GM19372 (cell line): Measurements from ENCODE around the gene LIN37.
"Not testable (repeated sequence)": the region's sequence is repeated elsewhere in the genome, so short reads cannot be mapped to it uniquely, and the experiment has no call there.

Experiments used
- ATAC-seq: cut with Tn5 transposase; IDR thresholded peaks from one replicate; pipeline ENCODE4 v1.9.1; 2021; ENCODE audit warnings: mild to moderate bottlenecking, low read depth, moderate library complexity; ENCODE audit not compliant: unreplicated experiment

The LIN37 gene

DNA sequence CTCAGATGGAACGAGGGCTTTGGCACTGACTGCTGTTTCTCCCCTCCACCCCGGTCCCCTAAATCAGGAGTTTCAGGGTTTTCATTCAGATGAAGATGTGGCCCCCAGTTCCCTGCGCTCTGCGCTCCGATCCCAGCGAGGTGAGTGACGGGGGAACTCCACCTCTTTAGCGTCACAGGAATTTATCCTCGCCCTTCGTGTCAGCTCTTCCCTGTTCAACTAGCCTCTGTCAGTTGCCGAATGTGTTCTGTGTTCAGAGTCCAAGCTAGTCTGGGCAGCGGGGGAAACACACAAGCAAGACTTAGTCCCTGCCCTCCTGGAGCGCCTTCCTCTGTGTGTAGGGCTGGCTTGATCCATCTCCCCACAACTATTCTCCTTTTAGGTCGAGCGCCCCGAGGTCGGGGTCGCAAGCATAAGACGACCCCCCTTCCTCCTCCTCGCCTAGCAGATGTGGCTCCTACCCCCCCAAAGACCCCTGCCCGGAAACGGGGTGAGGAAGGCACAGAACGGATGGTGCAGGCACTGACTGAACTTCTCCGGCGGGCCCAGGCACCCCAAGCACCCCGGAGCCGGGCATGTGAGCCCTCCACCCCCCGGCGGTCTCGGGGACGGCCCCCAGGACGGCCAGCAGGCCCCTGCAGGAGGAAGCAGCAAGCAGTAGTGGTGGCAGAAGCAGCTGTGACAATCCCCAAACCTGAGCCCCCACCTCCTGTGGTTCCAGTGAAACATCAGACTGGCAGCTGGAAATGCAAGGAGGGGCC is 28.8 kb upstream of the LIN37 start:
- no peak for ATAC-seq

DNA sequence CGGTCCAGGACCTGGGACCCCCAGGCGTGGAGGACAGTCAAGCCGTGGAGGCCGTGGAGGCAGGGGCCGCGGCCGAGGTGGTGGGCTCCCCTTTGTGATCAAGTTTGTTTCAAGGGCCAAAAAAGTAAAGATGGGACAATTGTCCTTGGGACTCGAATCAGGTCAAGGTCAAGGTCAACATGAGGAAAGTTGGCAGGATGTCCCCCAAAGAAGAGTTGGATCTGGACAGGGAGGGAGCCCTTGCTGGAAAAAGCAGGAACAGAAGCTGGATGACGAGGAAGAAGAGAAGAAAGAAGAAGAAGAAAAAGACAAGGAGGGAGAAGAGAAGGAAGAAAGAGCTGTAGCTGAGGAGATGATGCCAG is 28.2 kb upstream of the LIN37 start:
- ATAC-seq: no peak

DNA sequence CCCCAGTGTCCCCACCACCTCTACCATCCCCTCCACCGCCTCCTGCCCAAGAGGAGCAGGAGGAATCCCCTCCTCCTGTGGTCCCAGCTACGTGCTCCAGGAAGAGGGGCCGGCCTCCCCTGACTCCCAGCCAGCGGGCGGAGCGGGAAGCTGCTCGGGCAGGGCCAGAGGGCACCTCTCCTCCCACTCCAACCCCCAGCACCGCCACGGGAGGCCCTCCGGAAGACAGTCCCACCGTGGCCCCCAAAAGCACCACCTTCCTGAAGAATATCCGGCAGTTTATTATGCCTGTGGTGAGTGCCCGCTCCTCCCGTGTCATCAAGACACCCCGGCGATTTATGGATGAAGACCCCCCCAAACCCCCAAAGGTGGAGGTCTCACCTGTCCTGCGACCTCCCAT is 27.7 kb upstream of the LIN37 start:
- ATAC-seq: no peak

DNA sequence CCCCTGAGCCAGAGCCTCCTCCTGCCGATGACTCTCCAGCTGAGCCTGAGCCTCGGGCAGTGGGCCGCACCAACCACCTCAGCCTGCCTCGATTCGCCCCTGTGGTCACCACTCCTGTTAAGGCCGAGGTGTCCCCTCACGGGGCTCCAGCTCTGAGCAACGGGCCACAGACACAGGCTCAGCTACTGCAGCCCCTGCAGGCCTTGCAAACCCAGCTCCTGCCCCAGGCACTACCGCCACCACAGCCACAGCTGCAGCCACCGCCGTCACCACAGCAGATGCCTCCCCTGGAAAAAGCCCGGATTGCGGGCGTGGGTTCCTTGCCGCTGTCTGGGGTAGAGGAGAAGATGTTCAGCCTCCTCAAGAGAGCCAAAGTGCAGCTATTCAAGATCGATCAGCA is 27.0 kb upstream of the LIN37 start:
- no peak for ATAC-seq

DNA sequence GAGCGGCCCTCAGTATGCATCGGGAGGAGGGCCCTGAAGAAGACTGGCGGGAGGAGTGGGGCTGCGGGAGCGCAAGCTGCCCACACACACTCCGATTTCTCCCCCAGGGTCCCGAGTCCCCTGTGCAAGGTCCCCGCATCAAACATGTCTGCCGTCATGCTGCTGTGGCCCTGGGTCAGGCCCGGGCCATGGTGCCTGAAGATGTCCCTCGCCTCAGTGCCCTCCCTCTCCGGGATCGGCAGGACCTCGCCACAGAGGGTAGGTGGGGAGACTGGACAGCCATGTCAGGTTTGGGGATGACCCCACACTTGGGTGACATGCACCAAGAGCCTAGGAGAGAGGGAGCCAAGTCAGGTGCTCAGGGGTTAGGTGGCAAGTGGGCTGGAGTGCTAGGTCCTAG is 25.9 kb upstream of the LIN37 start:
- ATAC-seq: no peak

DNA sequence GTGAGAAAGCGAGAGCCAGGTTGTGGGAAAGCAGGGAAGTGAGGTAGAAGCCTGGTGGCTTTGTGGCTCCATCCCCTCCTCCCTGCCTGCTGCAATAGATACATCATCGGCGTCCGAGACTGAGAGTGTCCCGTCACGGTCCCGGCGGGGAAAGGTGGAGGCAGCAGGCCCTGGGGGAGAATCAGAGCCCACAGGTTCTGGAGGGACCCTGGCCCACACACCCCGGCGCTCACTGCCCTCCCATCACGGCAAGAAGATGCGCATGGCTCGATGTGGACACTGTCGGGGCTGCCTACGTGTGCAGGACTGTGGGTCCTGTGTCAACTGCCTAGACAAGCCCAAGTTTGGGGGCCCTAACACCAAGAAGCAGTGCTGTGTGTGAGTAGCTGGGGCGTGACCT is 25.5 kb upstream of the LIN37 start:
- no peak for ATAC-seq

DNA sequence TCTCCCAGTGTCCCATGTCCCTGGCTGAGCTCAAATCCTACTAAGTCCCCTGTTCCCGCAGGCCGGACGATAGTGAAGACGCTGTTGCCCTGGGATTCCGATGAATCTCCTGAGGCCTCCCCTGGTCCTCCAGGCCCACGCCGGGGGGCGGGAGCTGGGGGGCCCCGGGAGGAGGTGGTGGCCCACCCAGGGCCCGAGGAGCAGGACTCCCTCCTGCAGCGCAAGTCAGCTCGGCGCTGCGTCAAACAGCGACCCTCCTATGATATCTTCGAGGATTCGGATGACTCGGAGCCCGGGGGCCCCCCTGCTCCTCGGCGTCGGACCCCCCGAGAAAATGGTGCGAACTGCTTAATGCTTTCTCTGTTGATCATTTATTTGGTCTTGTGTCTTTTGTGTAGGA is 24.7 kb upstream of the LIN37 start:
- no peak for ATAC-seq

DNA sequence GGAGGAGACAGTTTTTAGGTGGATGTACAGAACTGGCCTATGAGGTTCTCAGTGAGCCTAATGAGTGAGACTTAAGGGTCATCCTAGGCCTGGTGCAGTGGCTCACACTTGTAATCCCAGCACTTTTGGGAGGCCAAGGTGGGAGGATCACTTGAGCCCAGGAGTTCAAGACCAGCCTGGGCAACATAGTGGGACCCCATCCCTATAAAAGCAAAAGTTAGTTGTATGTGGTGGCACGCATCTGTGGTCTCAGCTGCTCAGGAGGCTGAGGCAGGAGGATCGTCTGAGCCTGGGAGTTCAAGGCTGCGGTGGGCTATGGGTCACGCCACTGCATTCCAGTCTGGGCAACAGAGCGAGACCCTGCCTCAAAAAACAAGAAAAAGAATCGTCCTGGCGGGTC is 24.2 kb upstream of the LIN37 start:
- not testable (repeated sequence) for ATAC-seq

DNA sequence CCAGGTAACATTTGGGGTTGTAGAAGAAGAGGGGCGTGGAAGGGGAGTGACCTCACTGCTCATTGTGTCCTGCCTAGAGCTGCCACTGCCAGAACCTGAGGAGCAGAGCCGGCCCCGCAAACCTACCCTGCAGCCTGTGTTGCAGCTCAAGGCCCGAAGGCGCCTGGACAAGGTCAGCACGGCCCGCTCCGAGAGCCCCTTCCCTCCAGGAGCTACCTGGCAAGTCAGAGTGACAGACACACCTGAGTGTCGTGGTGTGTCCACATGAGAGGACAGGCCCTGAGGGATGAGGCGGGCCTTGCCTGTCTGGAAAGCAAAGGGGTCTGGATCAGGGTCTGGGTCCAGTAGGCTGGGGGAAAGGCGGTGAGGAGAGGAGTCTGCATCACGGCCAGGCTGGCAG is 23.8 kb upstream of the LIN37 start:
- no peak for ATAC-seq

DNA sequence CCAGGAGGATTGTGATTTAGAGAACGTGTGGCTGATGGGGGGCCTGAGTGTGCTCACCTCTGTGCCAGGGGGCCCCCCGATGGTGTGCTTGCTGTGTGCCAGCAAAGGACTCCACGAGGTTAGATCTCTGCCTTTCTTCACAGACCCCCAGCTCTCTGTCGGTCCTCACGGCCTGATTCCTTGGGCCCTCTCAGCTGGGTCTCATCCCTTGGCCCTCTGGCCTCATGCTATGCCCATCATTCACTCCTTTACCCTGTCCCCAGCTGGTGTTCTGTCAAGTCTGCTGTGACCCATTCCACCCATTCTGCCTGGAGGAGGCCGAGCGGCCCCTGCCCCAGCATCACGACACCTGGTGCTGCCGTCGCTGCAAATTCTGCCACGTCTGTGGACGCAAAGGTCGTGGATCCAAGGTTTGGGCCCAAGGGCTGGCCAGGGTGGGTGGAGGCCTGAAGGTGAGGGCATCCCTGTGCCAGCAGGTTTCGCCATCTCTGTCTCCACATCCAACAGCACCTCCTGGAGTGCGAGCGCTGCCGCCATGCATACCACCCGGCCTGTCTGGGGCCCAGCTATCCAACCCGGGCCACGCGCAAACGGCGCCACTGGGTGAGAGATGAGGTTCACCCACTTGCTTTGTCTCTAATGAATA is 23.0 kb upstream of the LIN37 start:
- no peak for ATAC-seq

DNA sequence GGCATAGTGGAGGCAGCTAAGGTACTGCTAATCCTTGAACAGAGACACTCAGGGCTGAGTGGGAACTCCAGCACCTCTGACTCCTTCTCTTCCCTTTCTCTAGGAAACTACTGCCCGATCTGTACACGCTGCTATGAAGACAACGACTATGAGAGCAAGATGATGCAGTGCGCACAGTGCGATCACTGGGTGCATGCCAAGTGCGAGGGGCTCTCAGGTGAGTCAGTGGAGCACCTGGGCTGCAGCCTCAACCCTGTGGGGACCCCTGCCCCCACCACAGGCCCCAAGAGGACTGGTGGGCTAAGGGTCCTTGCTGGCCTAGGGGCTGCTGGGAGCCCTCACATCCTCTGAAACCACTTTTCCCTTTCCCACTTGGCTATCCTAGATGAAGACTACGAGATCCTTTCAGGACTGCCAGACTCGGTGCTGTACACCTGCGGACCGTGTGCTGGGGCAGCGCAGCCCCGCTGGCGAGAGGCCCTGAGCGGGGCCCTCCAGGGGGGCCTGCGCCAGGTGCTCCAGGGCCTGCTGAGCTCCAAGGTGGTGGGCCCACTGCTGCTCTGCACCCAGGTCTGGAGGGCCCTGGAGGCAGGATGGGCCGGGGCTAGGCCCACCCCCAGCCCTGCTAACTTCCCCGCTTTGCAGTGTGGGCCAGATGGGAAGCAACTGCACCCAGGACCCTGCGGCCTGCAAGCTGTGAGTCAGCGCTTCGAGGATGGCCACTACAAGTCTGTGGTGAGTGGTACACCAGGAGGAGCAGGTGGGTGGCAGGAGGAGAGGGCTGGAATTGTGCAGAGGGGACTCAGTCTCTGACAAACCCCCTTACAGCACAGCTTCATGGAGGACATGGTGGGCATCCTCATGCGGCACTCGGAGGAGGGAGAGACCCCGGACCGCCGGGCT is 21.1 kb upstream of the LIN37 start:
- ATAC-seq: no peak

DNA sequence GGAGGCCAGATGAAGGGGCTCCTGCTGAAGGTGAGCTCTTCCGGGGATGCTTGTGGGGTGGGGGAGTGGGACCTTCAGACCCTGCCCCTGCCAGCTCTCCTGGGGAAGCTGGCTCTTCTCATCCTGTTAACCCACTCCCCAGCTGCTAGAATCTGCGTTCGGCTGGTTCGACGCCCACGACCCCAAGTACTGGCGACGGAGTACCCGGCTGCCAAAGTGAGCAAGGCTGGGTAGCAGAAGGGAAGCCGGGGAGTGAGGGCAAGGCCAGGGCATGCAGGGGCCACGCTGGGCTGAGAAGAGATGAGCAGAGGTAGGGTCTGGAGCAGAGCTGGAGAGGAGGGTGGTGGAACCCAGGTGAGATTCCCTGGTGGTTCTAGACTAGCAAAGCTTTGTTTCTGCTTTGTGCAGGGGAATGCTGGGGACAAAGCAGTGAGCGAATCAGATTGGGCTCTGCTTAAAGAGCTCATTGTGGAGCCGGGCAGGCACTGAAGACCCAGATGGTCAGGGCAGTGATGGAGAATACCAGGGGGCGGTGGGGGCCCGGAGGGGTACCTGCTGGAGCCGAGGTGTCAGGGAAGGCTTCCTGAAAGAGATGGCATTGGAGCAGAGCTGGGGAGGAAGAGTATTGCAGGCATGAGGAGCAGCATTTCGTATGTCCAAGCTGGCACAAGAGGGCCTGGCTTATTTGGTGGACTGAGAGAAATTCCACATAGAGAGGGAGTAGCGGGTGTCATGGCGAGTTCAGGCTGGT is 20.2 kb upstream of the LIN37 start:
- no peak for ATAC-seq

DNA sequence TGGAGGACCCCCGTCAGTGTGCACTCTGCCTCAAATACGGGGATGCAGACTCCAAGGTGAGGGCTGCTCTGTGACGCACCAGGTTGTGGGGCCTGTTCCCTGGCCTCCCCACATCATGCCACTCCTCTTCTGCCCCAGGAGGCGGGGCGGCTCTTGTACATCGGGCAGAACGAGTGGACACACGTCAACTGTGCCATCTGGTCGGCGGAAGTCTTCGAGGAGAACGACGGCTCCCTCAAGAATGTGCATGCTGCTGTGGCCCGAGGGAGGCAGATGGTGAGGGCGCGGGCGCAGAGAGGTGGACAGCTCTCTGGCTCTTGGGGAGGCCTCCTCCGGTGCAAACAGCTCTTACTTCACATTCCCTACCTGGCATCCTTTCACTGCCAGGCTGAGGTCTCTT is 19.4 kb upstream of the LIN37 start:
- ATAC-seq: no peak

DNA sequence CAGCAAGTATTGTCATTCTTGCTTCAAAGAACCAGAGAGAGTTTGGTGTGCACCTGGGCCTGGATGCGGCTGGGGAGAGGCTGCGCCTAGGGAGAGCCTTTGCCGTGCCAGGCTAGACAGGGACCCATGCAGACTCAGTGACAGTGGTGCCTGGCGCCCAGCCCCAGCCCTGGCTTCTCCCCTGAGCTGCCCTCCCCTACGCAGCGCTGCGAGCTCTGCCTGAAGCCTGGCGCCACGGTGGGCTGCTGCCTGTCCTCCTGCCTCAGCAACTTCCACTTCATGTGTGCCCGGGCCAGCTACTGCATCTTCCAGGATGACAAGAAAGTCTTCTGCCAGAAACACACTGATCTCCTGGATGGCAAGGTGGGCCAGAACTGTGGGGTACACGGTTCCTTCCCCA is 18.6 kb upstream of the LIN37 start:
- no peak for ATAC-seq

DNA sequence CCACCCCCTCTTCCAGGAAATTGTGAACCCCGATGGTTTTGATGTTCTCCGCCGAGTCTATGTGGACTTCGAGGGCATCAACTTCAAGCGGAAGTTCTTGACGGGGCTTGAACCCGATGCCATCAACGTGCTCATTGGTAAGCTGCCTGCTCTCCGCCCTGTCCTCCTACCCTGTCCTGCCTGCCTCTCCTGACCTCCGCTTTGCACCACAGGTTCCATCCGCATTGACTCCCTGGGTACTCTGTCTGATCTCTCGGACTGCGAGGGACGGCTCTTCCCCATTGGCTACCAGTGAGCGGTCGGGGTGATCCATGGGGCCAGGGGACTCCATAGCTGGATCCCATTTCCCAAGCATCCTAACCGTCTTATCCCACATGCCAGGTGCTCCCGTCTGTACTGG is 18.1 kb upstream of the LIN37 start:
- no peak for ATAC-seq

DNA sequence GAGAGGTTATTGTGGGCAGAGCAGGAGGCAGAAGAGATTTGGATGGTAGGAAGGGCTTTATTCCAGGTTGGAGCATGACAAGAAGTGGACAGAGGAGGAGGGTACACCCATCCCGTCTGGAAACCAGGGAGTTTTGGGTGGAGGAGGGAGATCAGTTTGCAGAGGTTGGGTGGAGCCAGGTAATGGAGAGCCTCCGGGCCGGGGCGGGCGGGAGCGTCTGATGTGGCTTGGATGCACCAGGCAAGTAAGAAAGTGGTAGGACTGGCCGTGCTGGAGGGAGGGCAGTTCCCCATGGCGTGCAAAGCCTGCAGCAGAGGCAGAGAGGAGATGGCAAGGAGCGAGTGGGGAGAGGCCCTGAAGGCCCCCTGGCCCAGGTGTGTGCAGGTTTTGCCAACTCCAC is 17.0 kb upstream of the LIN37 start:
- no peak for ATAC-seq

DNA sequence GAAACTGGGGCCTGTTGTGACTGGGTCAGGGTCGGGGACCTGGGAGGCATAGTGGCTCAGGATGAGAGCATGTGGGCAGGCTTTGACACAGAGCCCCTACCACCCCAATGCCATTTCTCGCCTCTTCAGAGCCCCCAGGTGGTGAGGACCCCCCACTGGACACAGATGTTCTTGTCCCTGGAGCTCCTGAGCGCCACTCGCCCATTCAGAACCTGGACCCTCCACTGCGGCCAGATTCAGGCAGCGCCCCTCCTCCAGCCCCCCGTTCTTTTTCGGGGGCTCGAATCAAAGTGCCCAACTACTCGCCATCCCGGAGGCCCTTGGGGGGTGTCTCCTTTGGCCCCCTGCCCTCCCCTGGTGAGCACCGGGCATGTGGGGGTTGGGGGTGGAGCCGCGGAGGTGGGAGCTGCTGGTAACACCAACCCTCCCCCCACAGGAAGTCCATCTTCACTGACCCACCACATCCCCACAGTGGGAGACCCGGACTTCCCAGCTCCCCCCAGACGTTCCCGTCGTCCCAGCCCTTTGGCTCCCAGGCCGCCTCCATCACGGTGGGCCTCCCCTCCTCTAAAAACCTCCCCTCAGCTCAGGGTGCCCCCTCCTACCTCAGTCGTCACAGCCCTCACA is 16.5 kb upstream of the LIN37 start:
- no peak for ATAC-seq

DNA sequence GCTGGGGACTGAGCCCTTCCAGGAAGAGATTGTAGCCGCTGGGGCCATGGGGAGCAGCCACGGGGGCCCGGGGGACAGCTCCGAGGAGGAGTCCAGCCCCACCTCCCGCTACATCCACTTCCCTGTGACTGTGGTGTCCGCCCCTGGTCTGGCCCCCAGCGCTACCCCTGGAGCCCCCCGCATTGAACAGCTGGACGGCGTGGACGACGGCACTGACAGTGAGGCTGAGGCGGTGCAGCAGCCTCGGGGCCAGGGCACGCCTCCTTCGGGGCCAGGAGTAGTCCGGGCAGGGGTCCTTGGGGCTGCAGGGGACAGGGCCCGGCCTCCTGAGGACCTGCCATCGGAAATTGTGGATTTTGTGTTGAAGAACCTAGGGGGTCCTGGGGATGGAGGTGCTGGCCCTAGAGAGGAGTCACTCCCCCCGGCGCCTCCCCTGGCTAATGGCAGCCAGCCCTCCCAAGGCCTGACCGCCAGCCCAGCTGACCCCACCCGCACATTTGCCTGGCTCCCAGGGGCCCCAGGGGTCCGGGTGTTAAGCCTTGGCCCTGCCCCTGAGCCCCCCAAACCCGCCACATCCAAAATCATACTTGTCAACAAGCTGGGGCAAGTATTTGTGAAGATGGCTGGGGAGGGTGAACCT is 15.7 kb upstream of the LIN37 start:
- no peak for ATAC-seq

DNA sequence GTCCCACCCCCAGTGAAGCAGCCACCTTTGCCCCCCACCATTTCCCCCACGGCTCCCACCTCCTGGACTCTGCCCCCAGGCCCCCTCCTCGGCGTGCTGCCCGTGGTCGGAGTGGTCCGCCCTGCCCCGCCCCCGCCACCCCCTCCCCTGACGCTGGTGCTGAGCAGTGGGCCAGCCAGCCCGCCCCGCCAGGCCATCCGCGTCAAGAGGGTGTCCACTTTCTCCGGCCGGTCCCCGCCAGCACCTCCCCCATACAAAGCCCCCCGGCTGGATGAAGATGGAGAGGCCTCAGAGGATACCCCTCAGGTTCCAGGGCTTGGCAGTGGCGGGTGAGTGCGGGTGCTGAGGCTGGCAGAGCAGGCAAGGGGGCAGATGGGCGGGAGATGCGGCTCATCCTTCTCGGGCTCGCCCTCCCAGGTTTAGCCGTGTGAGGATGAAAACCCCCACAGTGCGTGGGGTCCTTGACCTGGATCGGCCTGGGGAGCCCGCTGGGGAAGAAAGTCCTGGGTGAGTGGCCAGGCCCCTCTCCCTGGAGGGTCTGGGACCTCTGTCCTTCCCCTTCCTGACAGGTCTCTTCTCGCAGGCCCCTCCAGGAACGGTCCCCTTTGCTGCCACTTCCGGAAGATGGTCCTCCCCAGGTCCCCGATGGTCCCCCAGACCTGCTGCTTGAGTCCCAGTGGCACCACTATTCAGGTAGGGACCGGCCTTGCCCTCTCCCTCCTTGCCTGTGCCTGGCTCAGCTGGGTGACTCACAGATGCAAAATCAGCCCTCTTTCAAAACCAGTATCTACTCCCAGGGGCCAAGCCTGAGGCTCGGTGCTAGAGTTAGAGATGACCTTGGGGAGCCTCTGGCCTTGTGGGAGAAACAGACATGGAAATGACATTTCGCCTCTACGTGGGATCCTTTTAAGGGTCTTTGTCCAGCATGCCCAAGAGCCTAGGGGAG is 14.9 kb upstream of the LIN37 start:
- ATAC-seq: no peak
